HG03575 (cell line): ENCODE measurements around the gene KIF18B.

ENCODE experiments used
- ATAC-seq: cut with Tn5 transposase; IDR thresholded peaks from one replicate; pipeline ENCODE4 v1.9.1; 2021; ENCODE audit not compliant: unreplicated experiment, insufficient number of reproducible peaks, low FRiP score; ENCODE audit errors: extremely low read depth

The KIF18B gene

DNA sequence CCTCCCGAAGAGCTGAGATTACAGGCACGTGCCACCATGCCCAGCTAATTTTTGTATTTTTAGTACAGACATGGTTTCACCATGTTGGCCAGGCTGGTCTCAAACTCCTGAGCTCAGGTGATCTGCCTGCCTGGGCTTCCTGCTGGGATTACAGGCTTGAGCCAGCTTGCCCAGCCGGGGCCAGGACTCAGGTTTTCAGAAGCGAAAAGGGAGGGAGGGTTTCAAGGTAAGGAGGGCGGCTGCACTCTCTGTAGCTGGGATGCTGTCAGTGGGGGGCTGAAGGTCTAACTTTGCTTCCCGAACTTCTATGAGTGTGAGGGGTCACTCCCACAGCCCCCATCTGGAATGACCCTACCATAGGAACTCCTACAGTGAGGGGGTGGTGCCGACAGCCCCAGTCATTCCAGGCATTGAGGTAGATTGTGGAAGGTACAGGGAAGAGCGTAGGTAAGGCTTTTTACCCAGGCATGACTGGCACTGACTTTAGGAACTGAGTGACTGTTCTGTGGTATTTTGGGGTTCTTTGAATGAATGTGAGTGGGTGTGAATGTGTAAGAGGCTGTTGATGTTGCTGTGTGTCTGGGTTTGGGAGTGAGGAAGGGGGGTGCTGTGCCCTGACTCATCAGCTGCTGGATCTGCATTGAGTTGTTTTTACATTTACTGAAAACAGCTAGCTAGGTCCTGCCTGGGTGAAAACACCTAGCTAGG lies 24.4 kb upstream of the KIF18B start:
- ATAC-seq, result no peak

DNA sequence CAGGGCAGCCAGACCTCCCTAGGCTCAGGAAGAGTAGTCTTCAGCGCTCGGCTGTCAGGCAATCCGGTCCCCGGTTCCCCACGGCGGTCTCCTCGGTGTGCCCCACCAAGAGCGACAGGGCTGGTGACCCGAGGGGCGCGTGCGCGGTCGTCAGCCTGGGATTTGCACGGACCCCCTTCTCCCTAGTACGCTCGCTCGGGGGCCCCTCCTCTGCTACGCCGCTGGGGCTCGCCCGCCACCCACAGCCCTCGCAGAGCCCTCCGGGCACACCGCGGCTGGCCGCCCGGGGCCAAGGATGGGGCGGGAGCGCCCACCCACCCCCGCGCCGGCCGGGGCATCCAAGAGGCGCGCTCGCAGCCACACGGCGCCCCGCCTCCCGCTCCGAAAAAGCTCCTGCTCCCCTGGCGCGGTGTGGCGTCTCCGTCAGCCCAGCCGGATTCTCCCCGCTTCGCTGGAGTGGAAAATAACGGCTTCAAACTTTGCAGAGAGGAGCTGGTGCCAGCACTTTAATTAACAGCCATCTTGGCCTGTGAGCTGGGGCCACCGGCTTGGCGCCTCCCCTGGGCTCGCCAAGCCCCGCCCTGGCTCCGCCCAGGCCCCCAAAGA lies 22.7 kb upstream of the KIF18B start:
- ATAC-seq, result no peak

DNA sequence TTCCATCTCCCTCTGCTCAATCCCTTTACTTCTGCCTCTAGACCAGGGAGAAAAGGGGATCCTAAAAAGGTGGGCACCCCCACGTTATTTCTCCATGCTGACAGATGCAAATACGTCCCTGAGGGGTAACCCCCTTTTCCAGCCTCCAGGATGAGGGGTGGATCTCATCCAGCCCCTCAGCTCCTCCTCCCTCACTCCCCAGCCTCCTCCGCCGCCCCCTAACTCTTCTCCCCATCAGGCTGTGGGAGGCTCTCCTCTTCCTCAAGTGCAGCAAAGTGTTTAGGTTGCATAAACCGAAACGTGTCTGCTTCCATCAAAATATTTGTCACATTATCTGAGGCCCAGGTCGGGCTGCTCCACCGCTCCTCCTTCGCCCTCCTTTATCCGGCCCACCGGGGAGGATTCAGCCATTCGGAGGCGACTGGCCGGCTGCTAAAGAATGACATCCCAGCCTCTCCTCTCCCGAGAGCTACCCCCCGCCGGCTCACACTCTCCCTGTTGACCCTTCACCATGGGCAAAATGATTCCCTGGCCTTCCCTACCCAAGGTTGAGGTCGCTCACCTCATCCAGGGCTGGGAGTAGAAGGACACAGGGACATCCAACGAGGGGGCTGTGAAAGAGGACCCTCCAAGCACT lies 21.7 kb upstream of the KIF18B start:
- ATAC-seq, result no peak

DNA sequence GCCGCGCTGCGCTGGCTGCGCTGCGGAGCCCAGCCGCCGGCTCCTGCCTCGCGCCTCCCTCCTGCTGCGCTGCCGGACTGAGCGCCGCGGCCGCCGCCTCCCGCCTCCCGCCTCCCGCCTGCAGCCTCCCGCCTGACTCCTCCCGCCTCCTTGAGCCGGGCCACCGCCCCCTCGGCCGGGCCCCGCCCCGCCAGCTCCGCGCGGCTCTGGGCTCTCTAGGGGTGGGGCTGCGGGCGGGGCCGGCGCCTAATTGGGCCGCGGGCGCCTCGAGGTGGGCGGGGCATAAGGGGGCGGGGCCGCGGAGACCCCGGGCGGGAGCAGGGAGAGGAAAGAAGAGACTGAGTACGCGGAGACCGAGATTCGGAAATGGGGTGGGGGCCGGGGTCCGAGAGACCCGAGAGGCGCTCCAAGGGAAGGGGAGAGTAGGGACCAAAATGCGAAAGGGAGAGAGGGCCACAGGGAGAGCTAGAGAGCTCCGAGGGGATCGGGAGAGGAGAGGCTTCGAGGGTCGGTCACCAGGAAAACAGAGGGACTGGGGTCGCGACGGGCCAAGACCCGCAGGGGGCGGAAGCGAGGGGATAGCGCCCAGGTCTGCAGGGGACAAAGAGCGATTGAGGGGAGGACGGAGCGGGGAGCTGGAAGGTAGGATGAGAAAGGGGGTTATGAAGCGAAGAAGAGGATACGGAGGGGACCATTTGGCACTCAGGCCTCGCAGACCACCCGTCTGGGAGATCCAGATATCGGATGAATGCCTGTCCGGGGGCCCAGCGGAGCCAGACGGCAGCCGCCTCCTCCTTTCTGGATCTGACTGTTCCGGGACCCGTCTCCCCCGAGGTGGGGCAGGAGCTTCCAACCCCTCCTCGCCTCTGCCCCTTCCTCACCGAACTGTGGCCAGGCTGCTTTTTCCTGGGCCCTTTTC lies 20.9 kb upstream of the KIF18B start, which contains the start of gene C1QL1:
Gene C1QL1, minus strand, starts transcription at position 79 of the 919 bp plus-strand sequence. CDS start 255 bp downstream, outside the sequence.
- no peak for ATAC-seq

DNA sequence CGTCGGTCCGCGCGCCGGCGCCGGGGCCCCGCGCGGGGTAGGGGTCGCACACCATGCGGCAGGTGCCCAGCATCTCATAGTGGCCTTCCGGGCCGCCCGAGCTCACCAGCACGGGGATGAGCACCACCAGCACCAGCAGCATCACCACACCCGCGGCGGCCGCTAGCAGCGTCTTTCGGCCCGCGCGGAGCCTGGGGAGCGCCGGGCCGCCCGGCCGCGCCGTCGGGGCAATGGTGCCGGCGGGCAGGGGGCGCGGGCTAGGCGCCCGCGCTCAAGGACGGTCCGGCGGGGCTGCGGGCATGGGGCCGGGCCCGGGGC lies 20.3 kb upstream of the KIF18B start:
- ATAC-seq, result no peak

DNA sequence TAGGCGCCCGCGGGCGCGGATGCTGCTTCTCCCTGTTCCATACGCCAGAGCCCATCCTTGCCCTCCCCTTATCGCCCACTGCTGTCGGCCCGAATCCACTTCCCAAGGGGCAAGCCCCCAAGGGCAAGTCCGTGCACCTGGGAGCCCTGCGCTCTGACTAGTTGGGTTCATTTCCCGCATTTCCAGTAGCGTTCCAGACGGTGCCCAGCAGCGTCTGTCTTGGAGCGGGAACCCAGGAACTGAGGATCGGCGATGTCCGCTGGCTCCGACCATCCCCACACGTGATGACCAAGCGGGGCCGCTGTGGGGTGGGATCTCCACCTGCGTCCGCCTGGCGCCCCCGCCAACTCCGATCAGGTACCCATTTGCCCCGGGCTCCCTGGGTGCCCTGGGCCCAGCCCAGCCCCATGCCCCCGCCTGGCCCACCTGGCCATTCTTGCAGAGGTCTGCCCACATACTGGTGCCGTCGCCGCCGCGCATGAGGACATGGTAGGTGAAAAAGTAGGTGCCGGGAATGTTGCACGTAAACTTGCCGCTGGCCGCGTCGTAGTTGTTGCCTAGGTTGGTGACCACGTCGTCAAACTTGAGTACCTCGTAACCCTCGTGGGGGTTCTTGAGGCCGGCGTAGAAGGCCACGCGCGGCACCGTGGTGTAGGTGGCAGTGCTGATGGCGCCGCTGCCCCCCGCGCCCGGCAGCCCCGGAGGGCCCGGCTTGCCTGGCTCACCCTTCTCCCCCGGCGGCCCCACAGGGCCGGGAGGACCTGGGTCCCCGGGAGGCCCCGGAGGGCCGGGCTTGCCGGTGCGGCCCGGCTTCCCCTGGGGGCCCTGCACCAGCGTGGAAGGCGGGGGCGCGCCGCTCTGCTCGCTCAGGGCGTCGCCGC lies 19.7 kb upstream of the KIF18B start:
- no peak for ATAC-seq

DNA sequence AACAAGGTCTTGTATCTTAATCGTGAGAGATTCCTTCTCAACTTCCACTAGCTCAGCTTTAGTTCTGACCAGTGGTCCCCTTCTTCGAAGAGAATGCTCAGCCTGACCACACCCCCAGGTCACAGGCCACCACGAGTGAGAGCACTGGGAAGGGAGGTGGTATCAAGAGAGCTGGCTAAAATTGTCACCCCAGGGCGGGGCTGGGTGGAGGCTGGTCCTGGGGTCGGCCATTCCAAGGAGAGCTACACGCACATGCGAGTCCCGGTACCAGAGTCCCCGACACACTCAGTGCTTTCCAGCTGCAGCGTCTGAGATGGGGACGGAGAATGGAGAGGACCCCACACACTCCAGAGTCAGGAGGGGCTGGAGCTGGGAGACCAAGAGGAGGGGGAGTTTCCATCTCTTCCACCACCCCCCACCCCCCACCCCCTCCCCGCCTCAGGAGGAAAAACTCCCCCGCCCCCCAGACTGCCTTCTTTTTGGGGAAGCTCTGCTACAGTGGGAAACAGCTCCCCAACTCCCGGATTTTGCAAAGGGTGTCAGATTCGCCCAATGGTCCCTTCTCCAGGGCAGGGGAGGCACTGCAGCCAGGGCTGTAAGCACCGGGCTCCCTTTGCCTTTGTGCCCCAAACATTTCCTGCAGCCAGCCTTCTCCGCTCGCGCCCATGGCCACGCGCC lies 18.9 kb upstream of the KIF18B start:
- no peak for ATAC-seq

DNA sequence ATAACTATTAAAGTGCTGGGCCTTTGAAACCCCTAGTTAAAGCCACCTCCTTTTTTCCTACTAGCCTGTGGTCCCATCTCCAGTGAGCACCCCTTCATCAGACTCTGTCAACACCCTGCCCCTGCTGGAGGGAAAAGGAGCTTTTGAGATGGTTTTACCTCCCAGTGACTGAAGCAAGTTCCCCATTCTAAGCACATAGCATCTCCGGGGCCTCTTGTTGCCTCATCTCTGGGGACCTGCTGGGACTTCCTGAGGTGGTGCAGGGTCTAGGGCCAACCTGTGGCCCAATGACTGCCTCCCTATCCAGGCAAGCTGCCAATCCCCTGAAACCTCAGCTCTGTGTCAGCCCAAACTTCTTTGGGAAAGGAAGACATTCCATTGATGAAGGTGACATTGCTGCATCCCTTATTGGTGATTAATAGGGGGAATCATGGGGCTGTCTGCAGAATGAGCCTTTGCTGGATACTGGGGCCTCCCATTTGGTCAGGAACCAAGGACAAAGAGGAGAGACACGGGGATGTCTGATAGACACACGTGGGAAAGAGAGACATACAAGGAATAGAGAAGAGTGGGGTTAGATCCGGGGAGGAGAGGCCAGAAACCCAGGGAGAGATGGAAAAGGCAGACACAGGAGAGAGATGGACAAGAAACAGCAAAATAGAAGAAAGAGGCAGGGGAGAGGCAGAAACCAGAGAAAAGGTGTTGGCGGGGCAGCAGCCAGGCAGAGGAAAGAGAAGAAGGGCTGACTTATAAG lies 18.1 kb upstream of the KIF18B start:
- no peak for ATAC-seq

DNA sequence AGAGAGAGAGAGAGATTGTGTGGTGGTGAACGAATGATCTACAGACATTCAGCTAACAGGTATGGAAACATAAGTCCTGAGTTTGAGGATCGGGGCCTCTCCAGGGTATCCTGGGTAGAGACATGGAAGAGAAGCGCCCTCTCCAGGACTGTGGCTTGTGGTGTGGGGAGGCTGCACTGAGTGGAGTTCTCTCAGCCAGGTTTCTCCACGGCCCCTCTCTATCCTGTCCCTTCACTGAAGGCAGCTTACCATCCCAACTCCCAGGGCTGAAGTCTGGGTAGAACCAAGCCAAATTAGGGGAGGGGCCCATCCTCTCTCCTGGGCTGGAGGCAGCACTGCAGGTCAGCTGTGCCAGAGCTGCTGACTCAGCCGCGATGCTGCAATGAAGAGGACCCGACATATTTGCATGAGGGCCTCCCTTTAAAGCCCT lies 14.4 kb upstream of the KIF18B start:
- ATAC-seq, result no peak

DNA sequence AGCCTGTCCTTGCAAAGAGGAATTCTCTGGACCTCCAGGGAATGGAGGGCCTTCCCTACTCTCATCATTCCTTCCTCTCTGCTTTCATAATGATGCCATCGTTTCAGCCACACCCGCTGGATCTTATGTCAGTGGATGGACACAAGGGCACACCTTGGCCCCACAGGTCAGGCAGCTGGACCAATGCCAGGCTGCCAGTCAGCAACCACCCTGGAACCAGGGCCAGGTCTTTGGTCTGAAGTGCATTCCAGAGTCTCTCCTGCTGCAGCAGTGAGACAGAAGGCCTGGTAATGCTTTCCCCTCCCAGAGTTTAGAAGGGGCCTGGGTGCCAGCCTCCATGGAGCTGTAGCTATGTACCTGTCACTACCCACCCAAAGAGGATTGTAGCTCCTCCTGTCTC lies 13.1 kb upstream of the KIF18B start:
- no peak for ATAC-seq

DNA sequence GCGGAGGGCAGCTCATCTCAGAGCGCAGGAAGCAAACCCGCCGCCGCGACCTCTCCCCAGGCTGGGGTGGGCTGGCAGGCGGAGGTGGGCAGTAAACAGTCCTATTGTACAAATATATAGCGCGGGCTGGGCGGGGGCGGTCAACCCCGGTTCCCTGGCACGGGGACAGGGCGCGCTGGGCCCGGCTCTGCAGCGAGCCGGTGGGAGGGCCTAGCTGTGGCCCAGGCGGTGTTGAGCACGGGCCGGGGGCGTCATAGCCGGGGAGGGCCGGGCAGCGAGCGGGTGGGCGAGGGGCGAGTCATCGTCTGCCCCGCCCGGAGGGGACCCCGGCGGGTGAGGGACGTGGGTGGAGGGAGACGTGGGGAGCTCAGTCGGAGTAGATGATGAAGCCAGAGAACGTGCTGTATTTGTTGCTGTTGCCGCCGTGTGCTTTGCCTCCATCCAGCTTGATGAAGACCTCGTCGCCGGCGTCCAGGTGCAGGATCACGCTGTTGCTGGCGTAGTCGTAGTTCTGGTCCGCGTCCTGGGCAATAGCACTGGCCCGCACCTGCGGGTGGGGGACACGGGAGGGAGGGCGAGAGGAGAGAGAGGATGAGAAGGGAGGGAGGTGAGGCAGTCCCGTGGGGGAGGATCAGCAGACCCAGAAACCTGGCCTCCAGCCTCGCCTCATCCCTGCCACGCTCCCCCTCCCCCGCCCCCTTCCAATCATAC lies 12.4 kb upstream of the KIF18B start:
- no peak for ATAC-seq

DNA sequence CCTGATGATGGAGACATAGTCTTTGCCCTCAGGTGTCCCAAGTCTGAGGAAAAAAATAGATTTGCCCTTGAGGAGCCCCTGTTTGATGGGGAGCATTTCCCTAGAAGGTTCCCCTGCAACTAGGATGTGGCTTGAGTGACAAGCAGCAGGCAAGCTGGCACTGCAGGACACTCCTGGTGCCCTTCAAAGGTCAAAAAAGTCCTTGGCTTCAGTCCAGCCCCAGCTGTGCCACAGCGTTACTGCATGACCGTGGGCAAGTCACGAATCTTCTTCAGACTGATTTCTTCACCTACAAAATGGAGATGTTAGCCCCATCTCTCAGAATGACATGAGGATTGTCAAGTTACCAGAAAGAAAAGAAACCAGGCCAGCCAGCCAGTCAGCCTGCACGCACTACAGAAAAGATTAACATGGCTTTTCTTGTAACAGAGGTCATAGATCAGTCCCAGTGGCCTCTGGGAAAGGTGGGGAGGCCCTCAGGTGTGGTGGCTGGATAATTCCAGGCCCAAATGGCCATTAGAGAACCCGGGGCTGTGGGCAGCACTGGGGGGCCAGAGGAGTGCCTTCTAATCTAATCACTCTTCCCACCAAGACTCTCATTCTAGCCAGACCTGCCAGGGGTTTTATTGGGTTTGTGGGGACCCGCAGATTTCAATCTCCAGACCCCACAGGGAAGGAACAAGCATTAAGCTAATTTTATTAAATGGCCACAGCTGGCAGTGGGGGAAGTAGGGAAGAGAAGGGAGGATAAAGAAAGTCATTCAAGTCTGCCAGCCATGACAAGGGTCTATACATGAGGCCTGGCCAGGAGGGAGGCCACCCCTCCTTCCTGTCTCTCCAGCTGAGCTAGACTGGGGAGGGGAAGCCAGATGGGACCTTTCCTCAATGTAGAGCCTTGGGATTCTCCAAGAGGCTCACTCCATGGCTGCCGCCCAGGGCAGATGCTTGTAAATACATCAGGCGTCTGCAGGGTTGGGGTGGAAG lies 9.7 kb upstream of the KIF18B start:
- no peak for ATAC-seq

DNA sequence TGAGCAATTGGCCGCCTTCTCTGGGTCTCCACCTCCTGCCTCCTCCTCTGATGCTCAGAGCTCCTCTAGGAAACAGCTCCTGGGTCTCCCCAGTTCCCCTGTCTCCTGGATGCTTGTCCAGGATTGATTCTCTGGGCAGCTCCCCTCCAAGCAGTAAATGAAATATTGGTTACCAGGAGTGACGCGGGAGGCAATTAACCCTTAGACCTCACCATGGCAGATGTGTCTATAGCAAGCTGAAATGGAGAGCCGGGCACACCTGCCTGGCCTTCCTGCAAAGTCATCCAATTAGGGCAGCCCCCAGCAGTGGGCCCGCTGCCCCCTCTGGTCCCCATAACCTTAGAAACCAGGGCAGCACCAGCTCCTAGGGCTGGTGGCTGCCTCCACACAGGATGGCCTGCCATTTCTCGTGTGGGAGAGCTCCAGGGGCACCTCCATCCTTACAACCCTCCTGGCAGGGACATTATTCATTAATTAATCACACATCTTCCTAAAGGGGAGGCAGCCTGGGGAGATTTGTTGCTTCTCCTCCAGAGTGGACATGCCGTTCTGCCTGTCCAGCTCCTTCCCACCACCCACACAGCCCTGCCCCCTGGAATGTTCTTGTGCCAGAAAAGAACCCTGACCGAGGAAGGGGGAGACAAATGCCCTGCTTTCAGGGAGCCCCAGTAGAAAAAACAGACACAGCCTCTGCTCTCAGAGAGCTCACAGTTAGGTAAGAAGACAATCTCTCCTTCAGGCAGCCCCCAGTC lies 8.3 kb upstream of the KIF18B start:
- no peak for ATAC-seq

DNA sequence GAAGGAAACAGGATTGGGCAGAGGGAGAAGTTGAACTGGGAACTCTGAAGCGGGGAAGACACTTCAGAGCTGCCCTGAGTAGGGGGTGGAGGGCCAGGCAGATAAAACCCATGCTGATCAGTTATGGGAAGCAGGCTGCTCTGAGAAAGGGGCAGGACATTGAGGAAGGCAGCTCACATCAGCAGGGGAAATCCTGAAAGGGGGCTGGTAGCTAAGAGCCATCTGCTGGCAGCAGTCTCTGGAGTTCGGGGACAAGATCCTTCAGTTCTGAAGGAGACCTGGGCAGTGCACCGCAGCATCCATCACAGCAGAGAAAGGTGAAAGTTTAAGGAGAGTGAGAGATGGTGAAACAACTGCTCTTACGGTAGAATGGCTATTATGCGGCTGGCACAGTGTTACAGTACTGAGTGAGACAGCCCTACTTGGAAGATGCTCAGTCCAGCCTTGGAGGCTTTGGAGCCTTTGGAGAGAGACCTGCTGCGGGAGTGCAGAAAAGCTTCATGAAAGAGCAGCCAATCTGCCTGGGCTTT lies 5.4 kb upstream of the KIF18B start:
- ATAC-seq, result no peak

DNA sequence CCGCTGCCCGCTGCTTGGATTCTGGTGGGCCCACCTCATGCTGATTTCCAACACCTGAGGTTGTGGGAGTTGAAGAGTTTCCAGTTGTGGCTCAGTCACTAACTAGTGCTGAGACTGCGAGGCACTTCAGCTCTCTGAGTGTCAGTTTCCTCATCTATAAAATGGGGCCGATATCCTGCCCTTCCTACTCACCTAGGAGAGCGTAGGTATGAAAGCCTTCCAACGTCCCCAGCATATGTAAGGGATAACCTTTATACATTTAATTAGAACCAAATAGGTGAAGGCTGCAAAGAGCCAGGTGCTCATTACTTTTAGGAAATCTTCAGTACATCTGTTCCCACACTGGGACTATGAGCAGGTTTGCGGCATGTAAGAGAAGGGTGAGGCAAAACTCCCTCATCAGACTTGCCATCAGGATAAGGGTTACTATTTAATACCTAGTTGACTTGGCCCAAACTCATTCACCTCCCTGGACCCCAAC lies 782 bp upstream of the KIF18B start:
- ATAC-seq, result no peak
